WTC11 (cell line): ENCODE data around the gene MAST4. TPM values are rescaled to one million over a fixed set of nuclear protein-coding genes. Genes with fewer than 3 reads are reported as not detected.

Source experiments
- ATAC-seq: fragments of 200-7000 bp; cut with Tn5 transposase; 2 replicates; pipeline ENCODE4 v1.10.0; 2021; ENCODE audit warnings: mild to moderate bottlenecking, moderate library complexity
- CTCF ChIA-PET: fragments of 300-600 bp; sonication (Branson Sonifier 250); formaldehyde crosslinking; loops from one replicate; lab custom pipeline; 2021; ENCODE audit warnings: antibody characterized with exemption; lab: Charles Lee
- POLR2A ChIA-PET: fragments of 350-600 bp; sonication (Branson Sonifier 250); formaldehyde crosslinking; loops from one replicate; lab custom pipeline; 2021; ENCODE audit warnings: antibody characterized with exemption; lab: Charles Lee
- DNase-seq: peaks from one replicate; pipeline ENCODE4 v3.0.0; 2021; ENCODE audit warnings: low spot score
- H3K27ac Mint-ChIP-seq: 2 replicates; pipeline ENCODE4 v1.8.0; 2021; ENCODE audit warnings: mixed read lengths
- H3K27me3 Mint-ChIP-seq: 2 replicates; pipeline ENCODE4 v1.8.0; 2021; ENCODE audit warnings: low read depth, mild to moderate bottlenecking, moderate library complexity, mixed read lengths
- H3K36me3 Mint-ChIP-seq: 2 replicates; pipeline ENCODE4 v1.8.0; 2021; ENCODE audit warnings: mixed read lengths
- H3K4me1 Mint-ChIP-seq: 2 replicates; pipeline ENCODE4 v1.8.0; 2022; ENCODE audit warnings: mixed read lengths
- H3K4me3 Mint-ChIP-seq: 2 replicates; pipeline ENCODE4 v1.8.0; 2021; ENCODE audit warnings: mild to moderate bottlenecking, moderate library complexity, mixed read lengths
- H3K9me3 Mint-ChIP-seq: 2 replicates; pipeline ENCODE4 v1.8.0; 2021; ENCODE audit warnings: mixed read lengths
- ARID4B ChIP-seq: sonication (generic); formaldehyde crosslinking; IDR thresholded peaks from 2 replicates; pipeline ENCODE4 v1.8.0; 2023; ENCODE audit warnings: missing genetic modification reagents, mild to moderate bottlenecking, borderline replicate concordance
- CDX4 ChIP-seq: fragments of 250-450 bp; sonication (Bioruptor Pico); IDR thresholded peaks from 2 replicates; pipeline ENCODE4 v1.9.0; 2021; ENCODE audit warnings: moderate library complexity, mild to moderate bottlenecking, inconsistent platforms, borderline replicate concordance
- ELF4 ChIP-seq: sonication (generic); formaldehyde crosslinking; IDR thresholded peaks from 2 replicates; pipeline ENCODE4 v1.8.1; 2022; ENCODE audit warnings: low read depth, mild to moderate bottlenecking, moderate library complexity, missing genetic modification reagents
- FOXK1 ChIP-seq: sonication (generic); formaldehyde crosslinking; IDR thresholded peaks from 2 replicates; pipeline ENCODE4 v1.8.0; 2022; ENCODE audit warnings: mild to moderate bottlenecking, moderate library complexity, missing genetic modification reagents
- FOXP1 ChIP-seq: sonication (generic); formaldehyde crosslinking; IDR thresholded peaks from 2 replicates; pipeline ENCODE4 v1.8.0; 2022; ENCODE audit warnings: missing genetic modification reagents, mild to moderate bottlenecking, moderate library complexity, borderline replicate concordance
- HMGA2 ChIP-seq: fragments of 250-450 bp; sonication (Bioruptor Pico); IDR thresholded peaks from 2 replicates; pipeline ENCODE4 v1.4.0; 2021; ENCODE audit warnings: mild to moderate bottlenecking, moderate library complexity
- JAZF1 ChIP-seq: fragments of 250-450 bp; sonication (Bioruptor Pico); IDR thresholded peaks from 2 replicates; pipeline ENCODE4 v1.9.0; 2021; ENCODE audit warnings: moderate library complexity, mild to moderate bottlenecking, inconsistent platforms
- JUN ChIP-seq: sonication (generic); formaldehyde crosslinking; IDR thresholded peaks from 2 replicates; pipeline ENCODE4 v1.8.0; 2023; ENCODE audit warnings: mild to moderate bottlenecking, missing genetic modification reagents
- KAT7 ChIP-seq: sonication (generic); formaldehyde crosslinking; IDR thresholded peaks from 2 replicates; pipeline ENCODE4 v1.8.1; 2023; ENCODE audit warnings: missing genetic modification reagents, mild to moderate bottlenecking, borderline replicate concordance
- SMAD3 ChIP-seq: sonication (generic); formaldehyde crosslinking; IDR thresholded peaks from 2 replicates; pipeline ENCODE4 v1.8.0; 2022; ENCODE audit warnings: missing genetic modification reagents, mild to moderate bottlenecking, borderline replicate concordance
- ZMAT4 ChIP-seq: fragments of 250-450 bp; sonication (Bioruptor Pico); IDR thresholded peaks from 2 replicates; pipeline ENCODE4 v1.9.0; 2021; ENCODE audit warnings: mild to moderate bottlenecking
- ZNF138 ChIP-seq: sonication (generic); formaldehyde crosslinking; conservative IDR thresholded peaks from 2 replicates; pipeline ENCODE4 v1.8.1; 2022; ENCODE audit warnings: mild to moderate bottlenecking, moderate library complexity, missing genetic modification reagents
- ZNF317 ChIP-seq: sonication (generic); formaldehyde crosslinking; IDR thresholded peaks from 2 replicates; pipeline ENCODE4 v1.8.1; 2023; ENCODE audit warnings: low read depth, mild to moderate bottlenecking, moderate library complexity, missing genetic modification reagents, borderline replicate concordance
- ZNF425 ChIP-seq: fragments of 250-450 bp; sonication (Bioruptor Pico); conservative IDR thresholded peaks from 2 replicates; pipeline ENCODE4 v1.9.0; 2021; ENCODE audit warnings: mild to moderate bottlenecking
- total RNA-seq: library from RNA; stranded (reverse); gene quantifications from 3 replicates; pipeline ENCODE4 v1.2.3, GENCODE V29; 2021
- TF ChIP-seq, protein P1 (sequence below): sonication (generic); formaldehyde crosslinking; IDR thresholded peaks from 2 replicates; pipeline ENCODE4 v1.8.0; 2022; ENCODE audit warnings: mild to moderate bottlenecking, missing genetic modification reagents

The MAST4 gene
- total RNA-seq, 1 experiment from 2014 or later, result 8.0 TPM

DNA sequence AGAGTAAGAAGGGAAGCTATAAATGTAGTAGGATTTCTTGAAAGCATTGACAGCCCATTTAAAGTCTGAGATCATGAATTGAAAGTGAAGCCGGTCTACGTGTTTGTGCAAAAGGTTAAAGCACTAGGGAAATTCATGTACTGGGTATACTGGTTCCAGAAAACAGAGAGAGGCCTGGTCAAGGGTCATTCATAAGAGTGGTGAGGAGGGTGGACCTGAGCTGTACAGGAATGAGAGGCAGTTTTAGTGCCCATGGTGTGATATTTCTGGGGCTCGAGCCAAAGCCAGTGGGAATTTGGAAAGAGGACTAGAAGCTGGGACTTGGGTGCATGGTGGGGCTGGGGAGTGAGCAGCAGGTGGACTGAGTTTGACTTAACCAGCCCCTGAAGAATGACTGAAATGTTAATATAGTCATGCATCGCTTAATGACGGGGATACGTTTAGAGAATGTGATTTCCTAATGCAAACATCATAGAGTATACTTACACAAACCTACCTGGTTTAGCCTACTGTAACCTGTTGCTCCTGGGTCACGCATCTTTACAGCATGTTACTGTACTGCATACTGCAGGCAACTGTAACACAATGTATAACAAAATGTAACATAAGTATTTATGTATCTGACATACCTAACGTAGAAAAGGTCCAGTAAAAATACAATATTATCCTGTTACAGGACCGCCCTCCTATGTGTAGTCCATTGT is 173.0 kb downstream of the MAST4 start (continued):
- TF ChIP-seq ARID4B, result no peak
- no peak for TF ChIP-seq JAZF1 (CRISPR knock-in tag)
- no peak for TF ChIP-seq JUN (CRISPR knock-in tag)
- TF ChIP-seq, protein P1, sequence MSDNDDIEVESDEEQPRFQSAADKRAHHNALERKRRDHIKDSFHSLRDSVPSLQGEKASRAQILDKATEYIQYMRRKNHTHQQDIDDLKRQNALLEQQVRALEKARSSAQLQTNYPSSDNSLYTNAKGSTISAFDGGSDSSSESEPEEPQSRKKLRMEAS, result no peak
- TF ChIP-seq ELF4 (CRISPR knock-in tag), result no peak
- no peak for TF ChIP-seq ZNF317 (CRISPR knock-in tag)
- no peak for TF ChIP-seq ZMAT4 (CRISPR knock-in tag)
- TF ChIP-seq FOXK1, result no peak
- TF ChIP-seq ZNF138, result no peak
- TF ChIP-seq, all 79 proteins: peak for 0

DNA sequence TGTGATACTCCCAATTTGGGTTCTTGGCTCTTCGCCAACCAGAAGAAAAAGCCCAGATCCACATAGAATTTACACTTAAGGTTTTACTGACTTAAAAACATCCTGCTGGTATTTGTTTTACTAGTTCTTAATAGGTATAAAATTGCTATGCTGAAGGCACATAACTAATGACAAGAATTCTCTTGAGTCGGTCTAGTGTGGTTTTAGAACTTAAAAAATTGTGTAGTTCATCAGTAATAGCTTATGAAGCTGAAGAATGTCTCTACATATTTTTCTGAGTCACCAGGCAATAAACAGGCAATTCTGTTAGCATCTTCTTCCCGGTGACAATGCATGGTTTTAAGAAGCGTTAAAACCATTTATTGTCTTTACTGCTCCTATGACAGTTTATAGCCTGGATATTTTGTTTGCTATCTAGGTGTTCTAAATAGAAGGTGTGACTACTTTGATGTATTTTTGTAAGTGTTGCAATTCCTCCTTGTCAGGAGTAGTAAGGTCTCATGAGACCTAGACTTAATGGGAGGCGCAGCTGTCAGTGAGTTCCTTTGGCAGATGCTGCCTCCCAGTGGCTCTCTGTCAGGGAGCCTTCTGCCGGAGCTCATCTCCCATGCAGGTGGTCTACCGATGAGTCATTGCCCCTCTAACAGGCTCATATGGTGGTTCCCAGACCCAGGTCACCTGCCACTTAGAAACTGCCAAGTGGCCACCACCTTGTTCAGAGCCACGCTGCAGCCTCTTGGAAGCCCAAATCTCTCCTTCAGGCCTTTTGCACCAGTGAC is 173.8 kb downstream of the MAST4 start:
- DNase-seq, result peak; percentile 70
- ATAC-seq, result peak; percentile 96
- CTCF ChIA-PET, result interaction anchor here (0.6 to 1.6 kb wide), 8 partner anchors 28 to 464 kb away, joined by 3 to 20 read pairs (median 4); no protein-coding TSS in a partner anchor
- Mint-ChIP-seq H3K4me3 (no peak overlapping the region), H3K36me3 (no peaks in the 10 kb centered on the region), H3K27me3 (no peaks in the 10 kb centered on the region; the same call in 1 of the 2 replicates), H3K4me1 (no peaks in the 10 kb centered on the region), H3K9me3 (no peaks in the 10 kb centered on the region), H3K27ac (no peak overlapping the region)
- POLR2A ChIA-PET, result no interaction called here
- TF ChIP-seq CDX4 (CRISPR knock-in tag) (no peak), HMGA2 (no peak), KAT7 (no peak), ARID4B (no peak), FOXP1 (CRISPR knock-in tag) (no peak), ZNF425 (no peak), ZMAT4 (CRISPR knock-in tag) (no peak), SMAD3 (CRISPR knock-in tag) (no peak)
